H1 (cell line): ENCODE results near the gene NME4. TPM values are rescaled to one million over a fixed set of nuclear protein-coding genes. Genes with fewer than 3 reads are reported as not detected.

Source experiments
- CTCF ChIA-PET: fragments of 300-600 bp; sonication (Branson Sonifier 250); formaldehyde crosslinking; loops from one replicate; lab custom pipeline; 2021; ENCODE audit not compliant: partially characterized antibody; lab: Charles Lee
- POLR2A ChIA-PET: fragments of 300-600 bp; sonication (Branson Sonifier 250); formaldehyde crosslinking; loops from one replicate; lab custom pipeline; 2021; ENCODE audit warnings: inconsistent platforms; ENCODE audit not compliant: partially characterized antibody; lab: Charles Lee
- DNase-seq, 2 experiments: peaks; one replicate each; pipeline versions ENCODE4 v3.0.0 to v3.0.0-alpha.2; 2010 to 2022; ENCODE audit warnings: low spot score in 2 of 2, low read depth in 1 of 2, mixed read lengths in 1 of 2
- FAIRE-seq: peaks from 2 replicates; lab custom pipeline; 2011; peaks lifted over from hg19 to GRCh38; lab: Jason Lieb, UNC
- H2AFZ ChIP-seq: 2 replicates; pipeline ENCODE4 v1.8.1; 2012; ENCODE audit warnings: low read length, inconsistent platforms
- H2AK5ac ChIP-seq: 2 replicates; pipeline ENCODE4 v1.6.1; 2013; ENCODE audit warnings: low read depth, low read length
- H2BK120ac ChIP-seq: replicated peaks from 2 replicates; pipeline ENCODE3; 2013; ENCODE audit warnings: low read depth, low read length, inconsistent platforms
- H2BK12ac ChIP-seq: 2 replicates; pipeline ENCODE4 v1.6.1; 2013; ENCODE audit warnings: low read depth, low read length
- H2BK15ac ChIP-seq: 2 replicates; pipeline ENCODE4 v1.6.1; 2013; ENCODE audit warnings: low read length
- H2BK20ac ChIP-seq: 2 replicates; pipeline ENCODE4 v1.6.1; 2013; ENCODE audit warnings: low read length
- H2BK5ac ChIP-seq: 2 replicates; pipeline ENCODE4 v1.6.1; 2013; ENCODE audit warnings: low read depth, low read length
- H3K14ac ChIP-seq: 2 replicates; pipeline ENCODE4 v1.6.1; 2013; ENCODE audit warnings: inconsistent platforms; ENCODE audit not compliant: insufficient read length
- H3K18ac ChIP-seq: 2 replicates; pipeline ENCODE4 v1.6.1; 2013; ENCODE audit warnings: low read length; ENCODE audit errors: extremely low read depth
- H3K23ac ChIP-seq: 2 replicates; pipeline ENCODE4 v1.6.1; 2013; ENCODE audit warnings: inconsistent platforms; ENCODE audit not compliant: insufficient read length
- H3K23me2 ChIP-seq: 2 replicates; pipeline ENCODE4 v1.6.1; 2013; ENCODE audit warnings: low read depth, low read length
- H3K27ac ChIP-seq: 2 replicates; pipeline ENCODE4 v1.6.1; 2011; ENCODE audit warnings: low read depth, low read length, inconsistent platforms
- H3K27me3 ChIP-seq, 4 experiments: replicated peaks in 1 of 4; 1 replicate in 1 of 4; 2 replicates in 3 of 4; pipeline versions ENCODE4 v1.6.1 to v1.8.1; 2011 to 2013; ENCODE audit warnings: low read length in 3 of 4, mild to moderate bottlenecking in 3 of 4, inconsistent platforms in 2 of 4, mixed read lengths in 2 of 4, moderate library complexity in 1 of 4; ENCODE audit not compliant: control insufficient read depth in 3 of 4, insufficient read depth in 3 of 4; ENCODE audit errors: extremely low read depth in 1 of 4
- H3K36me3 ChIP-seq, 4 experiments: 2 replicates each; pipeline versions ENCODE4 v1.6.1 to v1.8.1; 2011 to 2013; ENCODE audit warnings: mild to moderate bottlenecking in 4 of 4, low read length in 3 of 4, moderate library complexity in 2 of 4, control low read depth in 1 of 4, inconsistent platforms in 1 of 4; ENCODE audit not compliant: insufficient read depth in 4 of 4, control insufficient read depth in 2 of 4
- H3K4ac ChIP-seq: replicated peaks from 2 replicates; pipeline ENCODE3; 2013; ENCODE audit warnings: low read length, low read depth, mixed read lengths, inconsistent platforms; ENCODE audit not compliant: insufficient read length
- H3K4me1 ChIP-seq, 4 experiments: replicated peaks in 1 of 4; 1 replicate in 1 of 4; 2 replicates in 3 of 4; pipeline versions ENCODE4 v1.6.1 to v1.8.1; 2011 to 2013; ENCODE audit warnings: low read length in 3 of 4, inconsistent platforms in 2 of 4, mixed read lengths in 1 of 4; ENCODE audit not compliant: insufficient read depth in 4 of 4, control insufficient read depth in 3 of 4
- H3K4me2 ChIP-seq, 2 experiments: 2 replicates each; pipeline versions ENCODE4 v1.6.1 to v1.8.1; 2011 to 2013; ENCODE audit warnings: low read depth in 2 of 2, low read length in 2 of 2, control low read depth in 1 of 2, inconsistent platforms in 1 of 2, mild to moderate bottlenecking in 1 of 2; ENCODE audit not compliant: insufficient read depth in 1 of 2
- H3K4me3 ChIP-seq, 4 experiments: fragments of 200-600, 300-600 bp in 1 of 4; sonication (generic), shearing (Covaris generic), sonication (Bioruptor Twin) in 1 of 4; 2 replicates each; pipeline versions ENCODE4 v1.5.1 to v1.8.1; 2011 to 2016; ENCODE audit warnings: low read length in 4 of 4, low read depth in 3 of 4, control low read depth in 2 of 4, inconsistent platforms in 2 of 4, mild to moderate bottlenecking in 2 of 4, mixed read lengths in 1 of 4, moderate library complexity in 1 of 4; ENCODE audit not compliant: insufficient read depth in 2 of 4; ENCODE audit errors: extremely low read depth in 1 of 4
- H3K56ac ChIP-seq: replicated peaks from 2 replicates; pipeline ENCODE3; 2013; ENCODE audit warnings: low read depth, mild to moderate bottlenecking, mixed read lengths, low read length, inconsistent platforms; ENCODE audit not compliant: insufficient read length
- H3K79me1 ChIP-seq: 2 replicates; pipeline ENCODE4 v1.6.1; 2013; ENCODE audit warnings: low read depth, low read length, control low read depth
- H3K79me2 ChIP-seq, 2 experiments: 2 replicates each; pipeline versions ENCODE4 v1.6.1 to v1.8.1; 2012 to 2013; ENCODE audit warnings: low read length in 2 of 2, mild to moderate bottlenecking in 2 of 2, inconsistent platforms in 1 of 2; ENCODE audit not compliant: insufficient read depth in 2 of 2, control insufficient read depth in 1 of 2
- H3K9ac ChIP-seq, 4 experiments: replicated peaks in 1 of 4; 1 replicate in 1 of 4; 2 replicates in 3 of 4; pipeline versions ENCODE4 v1.6.1 to v1.8.1; 2011 to 2013; ENCODE audit warnings: low read depth in 3 of 4, low read length in 3 of 4, control low read depth in 2 of 4, mild to moderate bottlenecking in 2 of 4, moderate library complexity in 2 of 4, inconsistent platforms in 1 of 4; ENCODE audit errors: extremely low read depth in 1 of 4
- H3K9me3 ChIP-seq, 2 experiments: 2 replicates each; pipeline versions ENCODE4 v1.6.1 to v1.8.1; 2012 to 2013; ENCODE audit warnings: mild to moderate bottlenecking in 2 of 2, moderate library complexity in 2 of 2, control low read depth in 1 of 2, inconsistent platforms in 1 of 2, low read depth in 1 of 2, low read length in 1 of 2, mixed read lengths in 1 of 2; ENCODE audit not compliant: insufficient read depth in 2 of 2
- H4K20me1 ChIP-seq, 2 experiments: replicated peaks in 1 of 2; 2 replicates each; pipeline versions ENCODE3 to v1.8.1; 2011 to 2013; ENCODE audit warnings: inconsistent platforms in 2 of 2, low read length in 2 of 2, mild to moderate bottlenecking in 1 of 2; ENCODE audit not compliant: insufficient read depth in 2 of 2, control insufficient read depth in 1 of 2
- H4K5ac ChIP-seq: 2 replicates; pipeline ENCODE4 v1.6.1; 2013; ENCODE audit warnings: low read length, low read depth, mixed read lengths, inconsistent platforms; ENCODE audit not compliant: insufficient read length
- H4K8ac ChIP-seq: 2 replicates; pipeline ENCODE4 v1.8.0; 2013; ENCODE audit warnings: mild to moderate bottlenecking, moderate library complexity, low read length, inconsistent platforms; ENCODE audit not compliant: insufficient read depth; ENCODE audit errors: extremely low read depth
- H4K91ac ChIP-seq: replicated peaks from 2 replicates; pipeline ENCODE3; 2013; ENCODE audit warnings: low read length, mixed read lengths, inconsistent platforms; ENCODE audit not compliant: insufficient read length
- SP4 ChIP-seq: IDR thresholded peaks from 2 replicates; pipeline ENCODE4 v1.6.1; 2012; ENCODE audit warnings: low read length, inconsistent platforms
- WGBS, 2 experiments: shearing (Covaris generic) in 1 of 2; methylation state at CpG; one replicate each; pipeline versions ENCODE4 v1.1.6 to v1.1.7; 2013 to 2015; ENCODE audit warnings: low lambda C conversion rate in 2 of 2, mixed read lengths in 2 of 2, inconsistent platforms in 1 of 2, low coverage in 1 of 2, missing lambda C conversion rate in 1 of 2; ENCODE audit not compliant: insufficient replicate concordance in 2 of 2, insufficient coverage in 1 of 2, insufficient read length in 1 of 2; ENCODE audit errors: extremely low coverage in 1 of 2, missing lambda C conversion rate in 1 of 2; 5-methylcytosine and 5-hydroxymethylcytosine counted together
- polyA plus RNA-seq, 7 experiments: library from polyadenylated mRNA; depleted of rRNA in 3 of 7; stranded (reverse) in 5 of 7; unstranded in 2 of 7; fragments of >200 nt in 5 of 7; fragments of 200-250 nt in 2 of 7; gene quantifications; 1 replicate in 5 of 7; 2 replicates in 1 of 7; 4 replicates in 1 of 7; pipeline versions ENCODE4 v1.2.1 to v1.2.3, GENCODE V29; 2011 to 2013; ENCODE audit warnings: missing spikeins in 2 of 7, mixed read lengths in 2 of 7
- total RNA-seq: library from RNA; stranded (reverse); fragmentation: NEBNext Ultra II Directional; extraction: Animal tissue kit (Norgen Biotek cat#: 25700); gene quantifications from 2 replicates; pipeline ENCODE4 v1.2.1, GENCODE V29; 2021

Gene NME4
- total and polyA plus RNA-seq, 2 of the 8 experiments (the other 6 are each of a cell fraction or from before 2014, with no cell fraction given) = 408 to 863 TPM

GRCh38 chr16:426906-427249 lies 29.9 kb downstream of the NME4 start:
- POLR2A ChIA-PET = interaction anchor here (1.0 to 1.6 kb wide), 4 partner anchors 10 to 34 kb away, joined by 4 to 6 read pairs (median 4); partner anchors contain the start of gene DECR2
- 74% methylated on average over 4 of the region's 13 CpGs; no CpG with 5 or more reads in 1 of the 2 experiments for WGBS, 2 experiments
- Histone ChIP-seq H3K9me3 (no peaks in the 10 kb centered on the region), H3K9ac (peak overlapping the region in 2 of 4 experiments; percentile 62 to 75; a peak in 3 of 7 replicates), H4K8ac (no peak overlapping the region), H2BK5ac (no peak overlapping the region), H3K79me2 (peaks cover 0 to 36% of the 10 kb centered on the region in 2 experiments; a peak in 2 of 4 replicates), H2AFZ (no peak overlapping the region), H3K23ac (no peak overlapping the region), H3K79me1 (peaks cover 4% of the 10 kb centered on the region), H3K4me2 (peak overlapping the region; percentile 80 to 99), H2BK120ac (no peak overlapping the region), H3K27me3 (peaks cover 11 to 33% (median 24%) of the 10 kb centered on the region in 4 experiments), H2BK15ac (no peak overlapping the region), H3K4me3 (peak overlapping the region; percentile 66 to 97 (median 68)), H3K36me3 (no peaks in the 10 kb centered on the region), H3K56ac (no peak overlapping the region), H3K4me1 (peaks cover 0 to 15% (median 7%) of the 10 kb centered on the region in 4 experiments; a peak in 4 of 7 replicates), H3K27ac (no peak overlapping the region), H2BK20ac (no peak overlapping the region), H2BK12ac (no peak overlapping the region), H4K91ac (no peak overlapping the region), H3K14ac (no peak overlapping the region), H2AK5ac (no peak overlapping the region), H3K18ac (no peak overlapping the region), H4K5ac (no peak overlapping the region), H4K20me1 (peaks cover 4 to 18% of the 10 kb centered on the region in 2 experiments), H3K4ac (no peak overlapping the region), H3K23me2 (peaks cover 13% of the 10 kb centered on the region; the same call in 1 of the 2 replicates)
- no peak for DNase-seq
- no peak for FAIRE-seq
- TF ChIP-seq SP4 = no peak
- TF ChIP-seq, all 59 proteins: peak for 0
- CTCF ChIA-PET = interaction anchor here (1.1 to 2.1 kb wide), 3 partner anchors 10 to 37 kb away, joined by 3 to 6 read pairs (median 5); no protein-coding TSS in a partner anchor
